ENCODE results near the gene KY.

DNA sequence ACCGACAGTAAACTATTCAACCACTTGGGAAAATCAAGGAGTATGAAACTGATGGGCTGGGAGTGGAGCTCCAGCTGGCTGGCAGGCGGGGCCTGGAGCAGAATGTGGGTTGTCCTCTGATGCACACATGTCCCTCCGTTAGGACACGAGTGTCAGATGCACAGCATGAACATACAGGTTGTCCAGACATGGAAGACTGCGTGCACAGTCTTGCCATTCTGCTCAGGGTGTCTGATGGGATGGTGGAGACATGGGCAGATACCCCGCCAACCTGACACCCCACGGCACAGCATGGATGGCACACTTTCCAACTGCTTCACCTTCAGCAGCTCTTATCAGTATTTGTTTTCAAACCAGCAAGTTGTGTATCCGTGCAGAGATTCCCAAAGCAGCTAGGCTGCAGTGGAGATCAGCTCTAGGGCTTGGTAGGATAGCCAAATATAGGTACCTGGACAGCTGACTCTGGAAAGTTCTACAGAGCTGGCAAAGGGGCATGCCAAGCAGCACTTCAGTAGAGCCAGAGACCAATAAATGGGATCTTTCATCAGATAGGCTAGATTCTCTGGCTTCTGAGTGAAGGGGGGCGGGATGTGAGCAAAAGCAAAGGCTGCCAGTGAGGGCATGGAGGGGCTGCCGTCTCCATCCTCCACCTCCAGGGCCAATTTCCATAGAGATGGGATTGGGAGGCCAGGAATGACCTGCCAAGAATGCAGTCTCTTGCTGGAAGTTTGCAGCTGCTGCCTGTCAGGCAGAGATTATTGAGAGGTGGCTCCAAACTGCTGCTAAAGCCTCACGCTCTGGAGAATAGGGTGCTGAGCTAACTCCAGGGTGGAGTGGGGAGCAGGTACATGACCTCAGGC is 47.2 kb upstream of the KY start:
- TF ChIP-seq, protein P1, sequence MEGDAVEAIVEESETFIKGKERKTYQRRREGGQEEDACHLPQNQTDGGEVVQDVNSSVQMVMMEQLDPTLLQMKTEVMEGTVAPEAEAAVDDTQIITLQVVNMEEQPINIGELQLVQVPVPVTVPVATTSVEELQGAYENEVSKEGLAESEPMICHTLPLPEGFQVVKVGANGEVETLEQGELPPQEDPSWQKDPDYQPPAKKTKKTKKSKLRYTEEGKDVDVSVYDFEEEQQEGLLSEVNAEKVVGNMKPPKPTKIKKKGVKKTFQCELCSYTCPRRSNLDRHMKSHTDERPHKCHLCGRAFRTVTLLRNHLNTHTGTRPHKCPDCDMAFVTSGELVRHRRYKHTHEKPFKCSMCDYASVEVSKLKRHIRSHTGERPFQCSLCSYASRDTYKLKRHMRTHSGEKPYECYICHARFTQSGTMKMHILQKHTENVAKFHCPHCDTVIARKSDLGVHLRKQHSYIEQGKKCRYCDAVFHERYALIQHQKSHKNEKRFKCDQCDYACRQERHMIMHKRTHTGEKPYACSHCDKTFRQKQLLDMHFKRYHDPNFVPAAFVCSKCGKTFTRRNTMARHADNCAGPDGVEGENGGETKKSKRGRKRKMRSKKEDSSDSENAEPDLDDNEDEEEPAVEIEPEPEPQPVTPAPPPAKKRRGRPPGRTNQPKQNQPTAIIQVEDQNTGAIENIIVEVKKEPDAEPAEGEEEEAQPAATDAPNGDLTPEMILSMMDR (IDR thresholded peaks at IDR 0.05), result no peak
- TF ChIP-seq POLR2AphosphoS5 (IDR thresholded peaks at IDR 0.05) (no peak), EP300 (IDR thresholded peaks at IDR 0.05) (no peak), POLR2A (IDR thresholded peaks at IDR 0.05) (no peak)
